ENCODE measurements around the gene ST6GAL1.

Gene ST6GAL1

GRCh38 chr3:187077537-187077936 lies 147.2 kb downstream of the ST6GAL1 start:
- no peak for DNase-seq (ENCODE audit: low spot score)

GRCh38 chr3:187079090-187080022 lies 149.0 kb downstream of the ST6GAL1 start:
- no peak for DNase-seq (ENCODE audit: low spot score)

GRCh38 chr3:187080799-187081450 lies 150.6 kb downstream of the ST6GAL1 start:
- no peak for DNase-seq (ENCODE audit: low spot score)

GRCh38 chr3:187082758-187083375 lies 152.5 kb downstream of the ST6GAL1 start:
- no peak for DNase-seq (ENCODE audit: low spot score)

GRCh38 chr3:187084126-187084525 lies 153.8 kb downstream of the ST6GAL1 start:
- DNase-seq (ENCODE audit: low spot score): no peak

GRCh38 chr3:187084580-187084979 lies 154.3 kb downstream of the ST6GAL1 start:
- no peak for DNase-seq (ENCODE audit: low spot score)

- DNase-seq (ENCODE audit: low spot score): no peak
Measured at GRCh38 chr3:187085021-187085666, 154.8 kb downstream of the ST6GAL1 start.

GRCh38 chr3:187085933-187086332 lies 155.6 kb downstream of the ST6GAL1 start:
- DNase-seq (ENCODE audit: low spot score): no peak

- DNase-seq (ENCODE audit: low spot score): no peak
Measured at GRCh38 chr3:187086831-187087230, 156.5 kb downstream of the ST6GAL1 start.

- DNase-seq (ENCODE audit: low spot score): no peak
Measured at GRCh38 chr3:187088701-187089100, 158.4 kb downstream of the ST6GAL1 start.

- no peak for DNase-seq (ENCODE audit: low spot score)
Measured at GRCh38 chr3:187093320-187093719, 163.0 kb downstream of the ST6GAL1 start.

- no peak for DNase-seq (ENCODE audit: low spot score)
Measured at GRCh38 chr3:187098923-187099512, 168.7 kb downstream of the ST6GAL1 start.

GRCh38 chr3:187101184-187102072 lies 171.1 kb downstream of the ST6GAL1 start:
- DNase-seq (ENCODE audit: low spot score): peak; percentile 50

GRCh38 chr3:187102073-187102634 lies 171.8 kb downstream of the ST6GAL1 start:
- no peak for DNase-seq (ENCODE audit: low spot score)

GRCh38 chr3:187103251-187103650 lies 172.9 kb downstream of the ST6GAL1 start:
- no peak for DNase-seq (ENCODE audit: low spot score)

GRCh38 chr3:187104342-187104741 lies 174.0 kb downstream of the ST6GAL1 start:
- no peak for DNase-seq (ENCODE audit: low spot score)

- no peak for DNase-seq (ENCODE audit: low spot score)
Measured at GRCh38 chr3:187104933-187105332, 174.6 kb downstream of the ST6GAL1 start.

GRCh38 chr3:187105700-187106099 lies 175.4 kb downstream of the ST6GAL1 start:
- no peak for DNase-seq (ENCODE audit: low spot score)

GRCh38 chr3:187107989-187108388 lies 177.7 kb downstream of the ST6GAL1 start:
- no peak for DNase-seq (ENCODE audit: low spot score)

GRCh38 chr3:187110156-187110555 lies 179.8 kb downstream of the ST6GAL1 start:
- no peak for DNase-seq (ENCODE audit: low spot score)
